GM12878 (cell line): ENCODE measurements around the gene VARS1. TPM values are rescaled to one million over a fixed set of nuclear protein-coding genes. Genes with fewer than 3 reads are reported as not detected.

Experiments used
- ATF7 ChIP-seq: fragments of 450-650 bp; IDR thresholded peaks from 2 replicates; pipeline ENCODE4 v1.6.1; 2016; ENCODE audit warnings: low read depth, mild to moderate bottlenecking
- BRCA1 ChIP-seq: IDR thresholded peaks from 2 replicates; pipeline ENCODE4 v1.6.1; 2011; ENCODE audit warnings: low read depth, low read length, improper control_type of control experiment
- CBX5 ChIP-seq: sonication (generic); IDR thresholded peaks from 2 replicates; pipeline ENCODE4 v1.6.1; 2016; ENCODE audit warnings: low read depth, moderate library complexity, mild to moderate bottlenecking, inconsistent platforms
- CHD2 ChIP-seq: IDR thresholded peaks from 2 replicates; pipeline ENCODE4 v1.6.1; 2011; ENCODE audit warnings: low read depth, low read length, improper control_type of control experiment, borderline replicate concordance
- HCFC1 ChIP-seq: fragments of 150-350 bp; IDR thresholded peaks from 2 replicates; pipeline ENCODE4 v1.6.1; 2014; ENCODE audit warnings: low read length
- MEF2B ChIP-seq: fragments of 450-650 bp; IDR thresholded peaks from 2 replicates; pipeline ENCODE4 v1.6.1; 2018; ENCODE audit warnings: mild to moderate bottlenecking, moderate library complexity; ENCODE audit not compliant: partially characterized antibody, poor library complexity, severe bottlenecking
- MXI1 ChIP-seq: fragments of 150-350 bp; IDR thresholded peaks from 2 replicates; pipeline ENCODE4 v1.6.1; 2011; ENCODE audit warnings: low read depth, mild to moderate bottlenecking, inconsistent platforms, low read length, improper control_type of control experiment
- MYB ChIP-seq: fragments of 150-350 bp; IDR thresholded peaks from 2 replicates; pipeline ENCODE4 v1.6.1; 2014; ENCODE audit warnings: mild to moderate bottlenecking, low read depth, low read length, borderline replicate concordance
- NFYA ChIP-seq: IDR thresholded peaks from 2 replicates; pipeline ENCODE4 v1.6.1; 2011; ENCODE audit warnings: low read depth, mild to moderate bottlenecking, low read length, improper control_type of control experiment, borderline replicate concordance
- SMC3 ChIP-seq: IDR thresholded peaks from 2 replicates; pipeline ENCODE4 v1.6.1; 2011; ENCODE audit warnings: low read length, improper control_type of control experiment, borderline replicate concordance
- SP1 ChIP-seq: IDR thresholded peaks from one replicate; pipeline ENCODE4 v1.6.1; 2011; ENCODE audit warnings: low read depth, low read length
- SPI1 ChIP-seq: IDR thresholded peaks from 2 replicates; pipeline ENCODE4 v1.6.1; 2011; ENCODE audit warnings: low read depth, mild to moderate bottlenecking, low read length, moderate library complexity, borderline replicate concordance; ENCODE audit not compliant: insufficient read depth
- ZZZ3 ChIP-seq: IDR thresholded peaks from 2 replicates; pipeline ENCODE4 v1.6.1; 2011; ENCODE audit warnings: low read depth; ENCODE audit not compliant: control insufficient read depth, insufficient read length
- polyA plus RNA-seq, 11 experiments: library from polyadenylated mRNA; depleted of rRNA in 4 of 11; unstranded in 6 of 11; stranded (reverse) in 5 of 11; fragments of >200 nt; fragmentation: Nextera tagmentation in 4 of 11; fragmentation: Illumina TruSeq in 1 of 11; extraction: Ambion mirVana in 4 of 11; extraction: Trizol in 1 of 11; gene quantifications; 1 replicate in 1 of 11; 2 replicates in 10 of 11; pipeline versions ENCODE4 v1.2.1 to v1.2.3, GENCODE V29; 2011 to 2016; ENCODE audit warnings: inconsistent platforms in 2 of 11, missing spikeins in 2 of 11, low read depth in 1 of 11
- total RNA-seq, 4 experiments: library from RNA; depleted of rRNA in 3 of 4; stranded (reverse); fragments of >200 nt in 3 of 4; fragmentation: Illumina TruSeq in 1 of 4; extraction: Trizol in 1 of 4; gene quantifications; 2 replicates each; pipeline versions ENCODE4 v1.2.1 to v1.2.3, GENCODE V29; 2013 to 2021
- TF ChIP-seq, protein P1 (sequence below): fragments of 450-650 bp; IDR thresholded peaks from 2 replicates; pipeline ENCODE4 v1.6.1; 2017; ENCODE audit warnings: mild to moderate bottlenecking, moderate library complexity
- TF ChIP-seq, protein P2 (sequence below): IDR thresholded peaks from 2 replicates; pipeline ENCODE4 v1.6.1; 2011; ENCODE audit warnings: borderline replicate concordance, low read depth, mild to moderate bottlenecking, moderate library complexity, mixed read lengths, low read length; ENCODE audit not compliant: insufficient read depth; ENCODE audit errors: extremely low read length
- TF ChIP-seq, protein P3 (sequence below): IDR thresholded peaks from 2 replicates; pipeline ENCODE4 v1.6.1; 2011; ENCODE audit warnings: mild to moderate bottlenecking, low read depth, low read length, moderate library complexity; ENCODE audit not compliant: insufficient replicate concordance
- TF ChIP-seq, protein P4 (sequence below): IDR thresholded peaks from 2 replicates; pipeline ENCODE4 v1.6.1; 2012; ENCODE audit warnings: low read depth, low read length, improper control_type of control experiment
- TF ChIP-seq, protein P5 (sequence below): fragments of 450-650 bp; IDR thresholded peaks from 2 replicates; pipeline ENCODE4 v1.6.1; 2018; ENCODE audit warnings: mild to moderate bottlenecking, low read depth, moderate library complexity; ENCODE audit not compliant: partially characterized antibody
- TF ChIP-seq, protein P6 (sequence below): IDR thresholded peaks from 2 replicates; pipeline ENCODE4 v1.6.1; 2011; ENCODE audit warnings: low read depth, low read length, improper control_type of control experiment, borderline replicate concordance

VARS1 gene
- total and polyA plus RNA-seq, 10 of the 15 experiments (the other 5 are each of a cell fraction or from before 2014, with no cell fraction given): 1.2 to 243 (median 80.7) TPM

DNA sequence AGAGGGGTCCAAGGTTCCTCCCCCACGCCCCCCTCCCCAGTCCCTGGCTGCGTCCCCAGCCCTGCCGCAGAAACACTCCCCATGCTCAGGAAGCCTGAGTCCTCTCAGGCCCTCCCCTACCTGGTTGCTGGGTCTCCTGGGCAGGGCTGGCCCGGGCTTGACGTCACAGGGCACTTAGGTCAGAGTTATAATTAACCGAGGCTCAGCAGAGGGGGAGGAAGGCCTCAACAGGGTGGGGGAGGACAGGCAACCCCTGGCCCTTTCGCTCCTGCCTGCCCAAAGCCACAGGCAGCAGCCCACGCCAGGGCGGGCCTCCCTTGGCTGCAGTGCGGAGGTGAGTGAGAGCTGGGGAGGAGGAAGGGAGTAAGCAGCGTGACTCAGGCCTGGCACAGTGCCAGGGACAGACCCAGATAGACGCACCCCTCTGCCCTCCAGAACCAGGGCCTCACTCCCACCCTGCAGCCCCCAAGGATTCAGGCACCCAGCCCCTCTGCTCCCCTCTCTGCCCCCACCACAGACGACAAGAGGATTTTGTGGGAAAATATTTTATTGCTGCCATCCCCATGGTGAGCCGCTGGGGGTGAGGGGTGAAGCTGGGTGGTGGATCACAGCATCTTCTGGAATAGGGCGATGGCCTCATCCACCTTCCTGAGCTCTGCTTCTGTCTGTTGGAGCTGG lies 18.4 kb downstream of the VARS1 start, which contains the start of gene VWA7 (continued):
- TF ChIP-seq, protein P1, sequence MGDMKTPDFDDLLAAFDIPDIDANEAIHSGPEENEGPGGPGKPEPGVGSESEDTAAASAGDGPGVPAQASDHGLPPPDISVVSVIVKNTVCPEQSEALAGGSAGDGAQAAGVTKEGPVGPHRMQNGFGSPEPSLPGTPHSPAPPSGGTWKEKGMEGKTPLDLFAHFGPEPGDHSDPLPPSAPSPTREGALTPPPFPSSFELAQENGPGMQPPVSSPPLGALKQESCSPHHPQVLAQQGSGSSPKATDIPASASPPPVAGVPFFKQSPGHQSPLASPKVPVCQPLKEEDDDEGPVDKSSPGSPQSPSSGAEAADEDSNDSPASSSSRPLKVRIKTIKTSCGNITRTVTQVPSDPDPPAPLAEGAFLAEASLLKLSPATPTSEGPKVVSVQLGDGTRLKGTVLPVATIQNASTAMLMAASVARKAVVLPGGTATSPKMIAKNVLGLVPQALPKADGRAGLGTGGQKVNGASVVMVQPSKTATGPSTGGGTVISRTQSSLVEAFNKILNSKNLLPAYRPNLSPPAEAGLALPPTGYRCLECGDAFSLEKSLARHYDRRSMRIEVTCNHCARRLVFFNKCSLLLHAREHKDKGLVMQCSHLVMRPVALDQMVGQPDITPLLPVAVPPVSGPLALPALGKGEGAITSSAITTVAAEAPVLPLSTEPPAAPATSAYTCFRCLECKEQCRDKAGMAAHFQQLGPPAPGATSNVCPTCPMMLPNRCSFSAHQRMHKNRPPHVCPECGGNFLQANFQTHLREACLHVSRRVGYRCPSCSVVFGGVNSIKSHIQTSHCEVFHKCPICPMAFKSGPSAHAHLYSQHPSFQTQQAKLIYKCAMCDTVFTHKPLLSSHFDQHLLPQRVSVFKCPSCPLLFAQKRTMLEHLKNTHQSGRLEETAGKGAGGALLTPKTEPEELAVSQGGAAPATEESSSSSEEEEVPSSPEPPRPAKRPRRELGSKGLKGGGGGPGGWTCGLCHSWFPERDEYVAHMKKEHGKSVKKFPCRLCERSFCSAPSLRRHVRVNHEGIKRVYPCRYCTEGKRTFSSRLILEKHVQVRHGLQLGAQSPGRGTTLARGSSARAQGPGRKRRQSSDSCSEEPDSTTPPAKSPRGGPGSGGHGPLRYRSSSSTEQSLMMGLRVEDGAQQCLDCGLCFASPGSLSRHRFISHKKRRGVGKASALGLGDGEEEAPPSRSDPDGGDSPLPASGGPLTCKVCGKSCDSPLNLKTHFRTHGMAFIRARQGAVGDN: no peak
- TF ChIP-seq MYB (no peak), SP1 (peak; percentile 69), CBX5 (no peak), ZZZ3 (no peak), MXI1 (no peak), ATF7 (peak; percentile 96), SMC3 (no peak), MEF2B (peak; percentile 72), HCFC1 (no peak; the same call in 1 of the 2 replicates), NFYA (no peak), CHD2 (peak; percentile 84), BRCA1 (no peak), SPI1 (no peak)
- TF ChIP-seq, protein P2, sequence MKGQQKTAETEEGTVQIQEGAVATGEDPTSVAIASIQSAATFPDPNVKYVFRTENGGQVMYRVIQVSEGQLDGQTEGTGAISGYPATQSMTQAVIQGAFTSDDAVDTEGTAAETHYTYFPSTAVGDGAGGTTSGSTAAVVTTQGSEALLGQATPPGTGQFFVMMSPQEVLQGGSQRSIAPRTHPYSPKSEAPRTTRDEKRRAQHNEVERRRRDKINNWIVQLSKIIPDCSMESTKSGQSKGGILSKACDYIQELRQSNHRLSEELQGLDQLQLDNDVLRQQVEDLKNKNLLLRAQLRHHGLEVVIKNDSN: no peak
- TF ChIP-seq, protein P3, sequence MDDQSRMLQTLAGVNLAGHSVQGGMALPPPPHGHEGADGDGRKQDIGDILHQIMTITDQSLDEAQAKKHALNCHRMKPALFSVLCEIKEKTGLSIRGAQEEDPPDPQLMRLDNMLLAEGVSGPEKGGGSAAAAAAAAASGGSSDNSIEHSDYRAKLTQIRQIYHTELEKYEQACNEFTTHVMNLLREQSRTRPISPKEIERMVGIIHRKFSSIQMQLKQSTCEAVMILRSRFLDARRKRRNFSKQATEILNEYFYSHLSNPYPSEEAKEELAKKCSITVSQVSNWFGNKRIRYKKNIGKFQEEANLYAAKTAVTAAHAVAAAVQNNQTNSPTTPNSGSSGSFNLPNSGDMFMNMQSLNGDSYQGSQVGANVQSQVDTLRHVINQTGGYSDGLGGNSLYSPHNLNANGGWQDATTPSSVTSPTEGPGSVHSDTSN: peak; percentile 23
- TF ChIP-seq, protein P4, sequence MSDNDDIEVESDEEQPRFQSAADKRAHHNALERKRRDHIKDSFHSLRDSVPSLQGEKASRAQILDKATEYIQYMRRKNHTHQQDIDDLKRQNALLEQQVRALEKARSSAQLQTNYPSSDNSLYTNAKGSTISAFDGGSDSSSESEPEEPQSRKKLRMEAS: 0 out of 2 replicates have a peak, but pooled peaks have one; percentile 28
- TF ChIP-seq, protein P5, sequence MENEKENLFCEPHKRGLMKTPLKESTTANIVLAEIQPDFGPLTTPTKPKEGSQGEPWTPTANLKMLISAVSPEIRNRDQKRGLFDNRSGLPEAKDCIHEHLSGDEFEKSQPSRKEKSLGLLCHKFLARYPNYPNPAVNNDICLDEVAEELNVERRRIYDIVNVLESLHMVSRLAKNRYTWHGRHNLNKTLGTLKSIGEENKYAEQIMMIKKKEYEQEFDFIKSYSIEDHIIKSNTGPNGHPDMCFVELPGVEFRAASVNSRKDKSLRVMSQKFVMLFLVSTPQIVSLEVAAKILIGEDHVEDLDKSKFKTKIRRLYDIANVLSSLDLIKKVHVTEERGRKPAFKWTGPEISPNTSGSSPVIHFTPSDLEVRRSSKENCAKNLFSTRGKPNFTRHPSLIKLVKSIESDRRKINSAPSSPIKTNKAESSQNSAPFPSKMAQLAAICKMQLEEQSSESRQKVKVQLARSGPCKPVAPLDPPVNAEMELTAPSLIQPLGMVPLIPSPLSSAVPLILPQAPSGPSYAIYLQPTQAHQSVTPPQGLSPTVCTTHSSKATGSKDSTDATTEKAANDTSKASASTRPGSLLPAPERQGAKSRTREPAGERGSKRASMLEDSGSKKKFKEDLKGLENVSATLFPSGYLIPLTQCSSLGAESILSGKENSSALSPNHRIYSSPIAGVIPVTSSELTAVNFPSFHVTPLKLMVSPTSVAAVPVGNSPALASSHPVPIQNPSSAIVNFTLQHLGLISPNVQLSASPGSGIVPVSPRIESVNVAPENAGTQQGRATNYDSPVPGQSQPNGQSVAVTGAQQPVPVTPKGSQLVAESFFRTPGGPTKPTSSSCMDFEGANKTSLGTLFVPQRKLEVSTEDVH: no peak
- TF ChIP-seq, protein P6, sequence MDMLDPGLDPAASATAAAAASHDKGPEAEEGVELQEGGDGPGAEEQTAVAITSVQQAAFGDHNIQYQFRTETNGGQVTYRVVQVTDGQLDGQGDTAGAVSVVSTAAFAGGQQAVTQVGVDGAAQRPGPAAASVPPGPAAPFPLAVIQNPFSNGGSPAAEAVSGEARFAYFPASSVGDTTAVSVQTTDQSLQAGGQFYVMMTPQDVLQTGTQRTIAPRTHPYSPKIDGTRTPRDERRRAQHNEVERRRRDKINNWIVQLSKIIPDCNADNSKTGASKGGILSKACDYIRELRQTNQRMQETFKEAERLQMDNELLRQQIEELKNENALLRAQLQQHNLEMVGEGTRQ: no peak
